SK-N-SH treated with all-trans-retinoic acid at 6 μM for 48 hours (cell line): ENCODE data around the gene XPO6.
A peak's percentile ranks its signal among the peaks of the same experiment; 100 is the strongest.

ENCODE experiments used
- ATAC-seq: fragments of 200-7000 bp; cut with Tn5 transposase; 3 replicates; pipeline ENCODE4 v1.9.1; 2020; ENCODE audit warnings: mild to moderate bottlenecking, moderate library complexity
- ARNTL ChIP-seq: fragments of 450-650 bp; formaldehyde crosslinking; IDR thresholded peaks from 2 replicates; pipeline ENCODE4 v1.5.0; 2020; ENCODE audit warnings: low read depth, mild to moderate bottlenecking, moderate library complexity, borderline replicate concordance
- BACH2 ChIP-seq: fragments of 250-450 bp; sonication (Bioruptor Pico); IDR thresholded peaks from 2 replicates; pipeline ENCODE4 v1.9.0; 2021; ENCODE audit warnings: mild to moderate bottlenecking, borderline replicate concordance
- CREB5 ChIP-seq: fragments of 250-450 bp; sonication (Bioruptor Pico); IDR thresholded peaks from 2 replicates; pipeline ENCODE4 v1.5.1; 2020; ENCODE audit warnings: low read depth, mild to moderate bottlenecking, moderate library complexity
- CSRNP3 ChIP-seq: fragments of 250-450 bp; sonication (Bioruptor Pico); IDR thresholded peaks from 2 replicates; pipeline ENCODE4 v1.5.1; 2021; ENCODE audit warnings: mild to moderate bottlenecking, moderate library complexity
- ESRRG ChIP-seq: fragments of 250-450 bp; sonication (Bioruptor Pico); IDR thresholded peaks from 2 replicates; pipeline ENCODE4 v1.6.1; 2021; ENCODE audit warnings: mild to moderate bottlenecking
- GLIS3 ChIP-seq: fragments of 250-450 bp; sonication (Bioruptor Pico); IDR thresholded peaks from 2 replicates; pipeline ENCODE4 v1.5.0; 2020; ENCODE audit warnings: mild to moderate bottlenecking, moderate library complexity
- OSR1 ChIP-seq: fragments of 250-450 bp; sonication (Bioruptor Pico); IDR thresholded peaks from 2 replicates; pipeline ENCODE4 v1.8.0; 2022; ENCODE audit warnings: moderate library complexity, mild to moderate bottlenecking, inconsistent platforms
- PATZ1 ChIP-seq: fragments of 250-450 bp; sonication (Bioruptor Pico); IDR thresholded peaks from 2 replicates; pipeline ENCODE4 v1.8.0; 2020; ENCODE audit warnings: mild to moderate bottlenecking, moderate library complexity, borderline replicate concordance
- PPARA ChIP-seq: fragments of 250-450 bp; sonication (Bioruptor Pico); IDR thresholded peaks from 2 replicates; pipeline ENCODE4 v1.5.0; 2020; ENCODE audit warnings: mild to moderate bottlenecking, borderline replicate concordance
- RARB ChIP-seq: fragments of 250-450 bp; sonication (Bioruptor Pico); IDR thresholded peaks from 2 replicates; pipeline ENCODE4 v1.8.0; 2021; ENCODE audit warnings: mild to moderate bottlenecking, moderate library complexity
- SNAI2 ChIP-seq: fragments of 250-450 bp; sonication (Bioruptor Pico); IDR thresholded peaks from 2 replicates; pipeline ENCODE4 v1.5.0; 2020; ENCODE audit warnings: mild to moderate bottlenecking, moderate library complexity
- TCF4 ChIP-seq: fragments of 250-450 bp; sonication (Bioruptor Pico); IDR thresholded peaks from 2 replicates; pipeline ENCODE4 v1.8.0; 2021; ENCODE audit warnings: mild to moderate bottlenecking, moderate library complexity, borderline replicate concordance
- TOX ChIP-seq: fragments of 250-450 bp; sonication (Bioruptor Pico); IDR thresholded peaks from 2 replicates; pipeline ENCODE4 v1.8.0; 2021; ENCODE audit warnings: mild to moderate bottlenecking, moderate library complexity, borderline replicate concordance
- TSHZ2 ChIP-seq: fragments of 250-450 bp; sonication (Bioruptor Pico); IDR thresholded peaks from 2 replicates; pipeline ENCODE4 v1.5.0; 2020; ENCODE audit warnings: mild to moderate bottlenecking, moderate library complexity
- ZC3H10 ChIP-seq: fragments of 250-450 bp; sonication (Bioruptor Pico); IDR thresholded peaks from 2 replicates; pipeline ENCODE4 v1.5.1; 2021; ENCODE audit warnings: mild to moderate bottlenecking, moderate library complexity
- ZFP30 ChIP-seq: fragments of 450-650 bp; formaldehyde crosslinking; IDR thresholded peaks from 2 replicates; pipeline ENCODE4 v1.5.0; 2022; ENCODE audit warnings: mild to moderate bottlenecking, moderate library complexity
- ZNF70 ChIP-seq: fragments of 450-650 bp; formaldehyde crosslinking; IDR thresholded peaks from 2 replicates; pipeline ENCODE4 v1.5.0; 2020; ENCODE audit warnings: mild to moderate bottlenecking, moderate library complexity
- ZNF8 ChIP-seq: fragments of 450-650 bp; formaldehyde crosslinking; IDR thresholded peaks from 2 replicates; pipeline ENCODE4 v1.5.0; 2020; ENCODE audit warnings: mild to moderate bottlenecking, moderate library complexity

The XPO6 gene

GRCh38 chr16:28212532-28212873, 738 bp upstream of the XPO6 start:
- TF ChIP-seq TCF4 (CRISPR knock-in tag) (no peak), TSHZ2 (CRISPR knock-in tag) (no peak), ARNTL (CRISPR knock-in tag) (no peak), ZNF8 (CRISPR knock-in tag) (no peak), SNAI2 (CRISPR knock-in tag) (no peak), TOX (CRISPR knock-in tag) (no peak), CSRNP3 (CRISPR knock-in tag) (no peak), RARB (CRISPR knock-in tag) (no peak), GLIS3 (no peak), ZC3H10 (CRISPR knock-in tag) (no peak), PATZ1 (CRISPR knock-in tag) (no peak), ZFP30 (CRISPR knock-in tag) (no peak), CREB5 (CRISPR knock-in tag) (no peak), OSR1 (no peak), ESRRG (CRISPR knock-in tag) (no peak), ZNF70 (CRISPR knock-in tag) (no peak), BACH2 (CRISPR knock-in tag) (no peak)
- ATAC-seq = no peak

- TF ChIP-seq PPARA (CRISPR knock-in tag) (no peak), TCF4 (CRISPR knock-in tag) (peak; percentile 33; the same call in 1 of the 2 replicates), BACH2 (CRISPR knock-in tag) (no peak), TOX (CRISPR knock-in tag) (no peak)
- TF ChIP-seq, all 23 proteins: peak for 1
- ATAC-seq = peak; percentile 89
Observed at GRCh38 chr16:28210979-28211588, 681 bp downstream of the XPO6 start.

GRCh38 chr16:28210264-28210663, 1.5 kb downstream of the XPO6 start:
- no peak for TF ChIP-seq TCF4 (CRISPR knock-in tag)
- TF ChIP-seq, all 23 proteins: peak for 0
- no peak for ATAC-seq

- TF ChIP-seq ZFP30 (CRISPR knock-in tag) (no peak), PATZ1 (CRISPR knock-in tag) (no peak), ZNF8 (CRISPR knock-in tag) (no peak), ZC3H10 (CRISPR knock-in tag) (no peak), OSR1 (no peak), TCF4 (CRISPR knock-in tag) (no peak)
- ATAC-seq = no peak
Observed at GRCh38 chr16:28208824-28209223, 2.9 kb downstream of the XPO6 start.
